ENCODE results near the gene GLIPR1.

DNA sequence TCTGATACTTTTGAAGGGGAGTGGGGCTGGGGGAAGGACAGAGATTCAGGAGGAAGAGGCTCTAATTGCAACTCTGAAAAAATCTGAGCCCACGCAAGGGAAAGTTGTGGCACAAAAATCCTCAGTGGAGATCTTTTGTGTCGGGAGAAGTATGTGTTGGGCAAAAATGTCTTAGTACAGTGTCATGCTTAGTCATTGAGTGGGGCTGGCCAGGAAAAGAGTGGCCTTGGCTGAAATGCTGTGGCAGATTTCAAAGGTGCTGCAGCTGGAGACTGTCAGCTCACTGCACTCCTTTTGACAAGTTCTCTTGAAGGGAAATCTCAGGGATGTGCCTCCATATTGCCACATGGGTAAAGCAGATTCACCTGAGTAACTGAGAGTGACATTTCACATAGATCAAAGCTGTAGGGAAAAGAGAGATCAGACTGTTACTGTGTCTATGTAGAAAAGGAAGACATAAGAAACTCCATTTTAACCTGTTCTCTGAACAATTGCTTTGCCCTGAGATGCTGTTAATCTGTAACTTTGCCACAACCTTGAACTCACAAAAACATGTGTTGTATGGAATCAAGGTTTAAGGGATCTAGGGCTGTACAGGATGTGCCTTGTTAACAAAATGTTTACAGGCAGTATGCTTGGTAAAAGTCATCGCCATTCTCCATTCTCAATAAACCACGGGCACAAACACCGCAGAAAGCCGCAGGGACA lies 36.0 kb upstream of the GLIPR1 start:
- no peak for TF ChIP-seq POLR2A (IDR thresholded peaks at IDR 0.05; ENCODE audit: low read depth)
- TF ChIP-seq, protein P1, sequence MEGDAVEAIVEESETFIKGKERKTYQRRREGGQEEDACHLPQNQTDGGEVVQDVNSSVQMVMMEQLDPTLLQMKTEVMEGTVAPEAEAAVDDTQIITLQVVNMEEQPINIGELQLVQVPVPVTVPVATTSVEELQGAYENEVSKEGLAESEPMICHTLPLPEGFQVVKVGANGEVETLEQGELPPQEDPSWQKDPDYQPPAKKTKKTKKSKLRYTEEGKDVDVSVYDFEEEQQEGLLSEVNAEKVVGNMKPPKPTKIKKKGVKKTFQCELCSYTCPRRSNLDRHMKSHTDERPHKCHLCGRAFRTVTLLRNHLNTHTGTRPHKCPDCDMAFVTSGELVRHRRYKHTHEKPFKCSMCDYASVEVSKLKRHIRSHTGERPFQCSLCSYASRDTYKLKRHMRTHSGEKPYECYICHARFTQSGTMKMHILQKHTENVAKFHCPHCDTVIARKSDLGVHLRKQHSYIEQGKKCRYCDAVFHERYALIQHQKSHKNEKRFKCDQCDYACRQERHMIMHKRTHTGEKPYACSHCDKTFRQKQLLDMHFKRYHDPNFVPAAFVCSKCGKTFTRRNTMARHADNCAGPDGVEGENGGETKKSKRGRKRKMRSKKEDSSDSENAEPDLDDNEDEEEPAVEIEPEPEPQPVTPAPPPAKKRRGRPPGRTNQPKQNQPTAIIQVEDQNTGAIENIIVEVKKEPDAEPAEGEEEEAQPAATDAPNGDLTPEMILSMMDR (IDR thresholded peaks at IDR 0.05), result no peak
- no peak for TF ChIP-seq POLR2AphosphoS5 (IDR thresholded peaks at IDR 0.05)
